ENCODE measurements around the gene RBM38.
"Not testable (repeated sequence)": the region's sequence is repeated elsewhere in the genome, so short reads cannot be mapped to it uniquely, and the experiment has no call there.

Gene RBM38

GRCh38 chr20:57417051-57417689 lies 26.0 kb downstream of the RBM38 start:
- Histone ChIP-seq H3K27ac (peak overlapping the region; percentile 3), H3K27me3 (no peaks in the 10 kb centered on the region), H3K36me3 (no peaks in the 10 kb centered on the region), H3K9me3 (no peaks in the 10 kb centered on the region), H3K4me1 (ENCODE audit: control insufficient read depth in 1 of 2, insufficient read depth in 1 of 2, low read depth in 1 of 2, low read length in 1 of 2) (peaks cover 8 to 16% of the 10 kb centered on the region in 2 experiments), H3K4me3 (ENCODE audit: low read depth in 1 of 2, low read length in 1 of 2) (no peak overlapping the region)
- TF ChIP-seq CTCF (IDR thresholded peaks at IDR 0.05): no peak

- H3K27ac ChIP-seq: no peak overlapping the region
- no peak for TF ChIP-seq CTCF (IDR thresholded peaks at IDR 0.05)
- H3K27me3 ChIP-seq: no peaks in the 10 kb centered on the region
- peaks cover 8 to 16% of the 10 kb centered on the region in 2 experiments for H3K4me1 ChIP-seq (ENCODE audit: control insufficient read depth in 1 of 2, insufficient read depth in 1 of 2, low read depth in 1 of 2, low read length in 1 of 2)
- no peak overlapping the region for H3K4me3 ChIP-seq (ENCODE audit: low read depth in 1 of 2, low read length in 1 of 2)
- H3K36me3 ChIP-seq: no peaks in the 10 kb centered on the region
- no peaks in the 10 kb centered on the region for H3K9me3 ChIP-seq
Observed at GRCh38 chr20:57417830-57418780, 26.9 kb downstream of the RBM38 start.

- H3K9me3 ChIP-seq; H3K27ac ChIP-seq; H3K36me3 ChIP-seq; H3K27me3 ChIP-seq; H3K4me3 ChIP-seq (ENCODE audit: low read depth in 1 of 2, low read length in 1 of 2): not testable (repeated sequence)
- H3K4me1 ChIP-seq (ENCODE audit: control insufficient read depth in 1 of 2, insufficient read depth in 1 of 2, low read depth in 1 of 2, low read length in 1 of 2): peaks cover 11 to 13% of the 10 kb centered on the region in 2 experiments
Observed at GRCh38 chr20:57419479-57419878, 28.3 kb downstream of the RBM38 start.

GRCh38 chr20:57420571-57421252 lies 29.5 kb downstream of the RBM38 start:
- Histone ChIP-seq H3K4me1 (ENCODE audit: control insufficient read depth in 1 of 2, insufficient read depth in 1 of 2, low read depth in 1 of 2, low read length in 1 of 2) (peaks cover 14 to 16% of the 10 kb centered on the region in 2 experiments), H3K27me3 (no peaks in the 10 kb centered on the region), H3K36me3 (no peaks in the 10 kb centered on the region), H3K9me3 (no peaks in the 10 kb centered on the region), H3K4me3 (ENCODE audit: low read depth in 1 of 2, low read length in 1 of 2) (no peak overlapping the region), H3K27ac (no peak overlapping the region)
- TF ChIP-seq CTCF (IDR thresholded peaks at IDR 0.05): no peak

- peaks cover 22 to 25% of the 10 kb centered on the region in 2 experiments for H3K4me1 ChIP-seq (ENCODE audit: control insufficient read depth in 1 of 2, insufficient read depth in 1 of 2, low read depth in 1 of 2, low read length in 1 of 2)
- H3K4me3 ChIP-seq (ENCODE audit: low read depth in 1 of 2, low read length in 1 of 2): no peak overlapping the region
- H3K27ac ChIP-seq: no peak overlapping the region
- no peak for TF ChIP-seq CTCF (IDR thresholded peaks at IDR 0.05)
- H3K9me3 ChIP-seq: no peaks in the 10 kb centered on the region
- H3K36me3 ChIP-seq: no peaks in the 10 kb centered on the region
- no peaks in the 10 kb centered on the region for H3K27me3 ChIP-seq
Observed at GRCh38 chr20:57421253-57422220, 30.3 kb downstream of the RBM38 start.

Data from neutrophil (primary cell).